Measurements from ENCODE around the gene HSP90AA1.
"Not testable (repeated sequence)": the region's sequence is repeated elsewhere in the genome, so short reads cannot be mapped to it uniquely, and the experiment has no call there.

Gene HSP90AA1

DNA sequence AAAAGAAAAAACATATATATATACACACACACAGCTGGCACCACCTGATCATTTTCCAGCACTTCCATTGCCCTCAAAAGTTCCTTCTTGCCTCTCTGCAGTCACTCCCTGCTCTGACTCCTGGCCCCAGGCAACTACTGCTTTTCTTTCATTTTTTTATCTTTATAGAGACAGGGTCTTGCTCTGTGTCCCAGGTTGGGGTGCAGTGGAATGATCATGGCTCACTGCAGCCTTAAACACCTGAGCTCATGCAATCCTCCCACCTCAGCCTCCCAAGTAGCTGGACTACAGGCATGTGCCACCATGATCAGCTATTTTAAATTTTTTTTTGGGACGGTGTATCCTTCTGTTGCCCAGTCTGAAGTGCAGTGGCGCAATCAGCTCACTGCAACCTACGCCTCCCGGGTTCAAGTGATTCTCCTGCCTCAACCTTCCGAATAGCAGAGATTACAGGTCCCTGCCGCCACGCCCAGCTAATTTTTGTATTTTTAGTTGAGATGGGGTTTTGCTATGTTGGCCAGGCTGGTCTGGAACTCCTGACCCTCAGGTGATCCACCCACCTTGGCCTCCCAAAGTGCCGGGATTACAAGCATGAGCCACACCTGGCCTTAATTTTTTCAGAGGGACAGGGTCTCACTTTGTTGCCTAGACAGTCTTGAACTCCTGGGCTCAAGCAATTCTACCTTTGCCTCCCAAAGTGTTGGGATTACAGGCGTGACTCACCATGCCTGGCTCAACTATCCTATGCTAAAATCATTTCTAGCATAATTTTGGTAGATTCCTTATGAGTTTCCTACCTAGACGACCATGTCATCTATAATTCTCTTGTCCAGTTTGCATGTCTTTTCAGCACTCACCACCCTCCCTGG, 7.8 kb downstream of the HSP90AA1 start:
- H3K4me3 ChIP-seq (ENCODE audit: low read length, poor library complexity, severe bottlenecking): no peak overlapping the region
- H3K36me3 ChIP-seq (ENCODE audit: insufficient read depth, low read length): peaks cover 50% of the 10 kb centered on the region
- H2AFZ ChIP-seq (ENCODE audit: low read length): no peak overlapping the region
- H3F3A ChIP-seq (ENCODE audit: low read depth): peaks cover 10% of the 10 kb centered on the region
- TF ChIP-seq CTCF (conservative IDR thresholded peaks at IDR 0.05; ENCODE audit: low read length): no peak
- TF ChIP-seq EZH2phosphoT487 (IDR thresholded peaks at IDR 0.05; ENCODE audit: borderline replicate concordance): no peak
- peaks cover 35% of the 10 kb centered on the region for H3K79me2 ChIP-seq (ENCODE audit: insufficient read depth, low read length)
- H3K9ac ChIP-seq (ENCODE audit: low read depth, low read length, poor library complexity, severe bottlenecking): no peak overlapping the region
- H3K9me2 ChIP-seq (replicated peaks; ENCODE audit: low read depth, low read length): no peaks in the 10 kb centered on the region
- peaks cover 27% of the 10 kb centered on the region for H3K4me1 ChIP-seq (ENCODE audit: insufficient read depth, low read length, poor library complexity, severe bottlenecking)
- no peaks in the 10 kb centered on the region for H3K9me3 ChIP-seq (ENCODE audit: insufficient read depth, low read depth, low read length)
- H4K20me1 ChIP-seq (ENCODE audit: insufficient read depth, low read length, poor library complexity, severe bottlenecking): peaks cover 42% of the 10 kb centered on the region
- H3K4me2 ChIP-seq (ENCODE audit: low read depth, low read length, poor library complexity, severe bottlenecking): no peak overlapping the region
- H3K27me3 ChIP-seq (ENCODE audit: insufficient read depth, low read length, poor library complexity, severe bottlenecking): no peaks in the 10 kb centered on the region

- H3K9ac ChIP-seq (ENCODE audit: low read depth, low read length, poor library complexity, severe bottlenecking); H3K4me3 ChIP-seq (ENCODE audit: low read length, poor library complexity, severe bottlenecking); H3K9me2 ChIP-seq (replicated peaks; ENCODE audit: low read depth, low read length); H3K27me3 ChIP-seq (ENCODE audit: insufficient read depth, low read length, poor library complexity, severe bottlenecking); H3K4me2 ChIP-seq (ENCODE audit: low read depth, low read length, poor library complexity, severe bottlenecking); H3K9me3 ChIP-seq (ENCODE audit: insufficient read depth, low read depth, low read length); H2AFZ ChIP-seq (ENCODE audit: low read length); H3F3A ChIP-seq (ENCODE audit: low read depth): not testable (repeated sequence)
- H3K4me1 ChIP-seq (ENCODE audit: insufficient read depth, low read length, poor library complexity, severe bottlenecking): peaks cover 22% of the 10 kb centered on the region
- H3K36me3 ChIP-seq (ENCODE audit: insufficient read depth, low read length): peaks cover 43% of the 10 kb centered on the region
- peaks cover 35% of the 10 kb centered on the region for H4K20me1 ChIP-seq (ENCODE audit: insufficient read depth, low read length, poor library complexity, severe bottlenecking)
- H3K79me2 ChIP-seq (ENCODE audit: insufficient read depth, low read length): peaks cover 28% of the 10 kb centered on the region
These were observed 8.5 kb downstream of the HSP90AA1 start for GRCh38 chr14:102078361-102078791.

DNA sequence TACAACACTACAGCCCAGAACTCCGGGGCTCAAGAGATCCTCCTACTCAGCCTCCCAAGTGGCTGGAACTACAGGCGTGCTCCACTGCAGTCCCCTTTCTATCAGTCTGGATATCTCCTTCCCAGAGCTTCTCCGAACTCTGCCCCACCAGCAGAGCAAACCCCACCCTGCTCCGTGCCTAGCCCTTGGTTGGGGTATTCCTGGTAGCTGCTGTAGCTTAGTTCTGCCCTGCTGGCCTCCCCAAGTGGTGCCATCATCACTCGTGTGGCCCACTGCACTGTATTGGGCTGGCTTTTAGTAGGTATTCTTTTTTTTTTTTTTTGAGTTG, 9.5 kb downstream of the HSP90AA1 start:
- H4K20me1 ChIP-seq (ENCODE audit: insufficient read depth, low read length, poor library complexity, severe bottlenecking): peaks cover 25% of the 10 kb centered on the region
- TF ChIP-seq CTCF (conservative IDR thresholded peaks at IDR 0.05; ENCODE audit: low read length) (no peak), EZH2phosphoT487 (IDR thresholded peaks at IDR 0.05; ENCODE audit: borderline replicate concordance) (no peak)
- H3K9me2 ChIP-seq (replicated peaks; ENCODE audit: low read depth, low read length): no peaks in the 10 kb centered on the region
- H3K79me2 ChIP-seq (ENCODE audit: insufficient read depth, low read length): peaks cover 17% of the 10 kb centered on the region
- H3K36me3 ChIP-seq (ENCODE audit: insufficient read depth, low read length): peaks cover 33% of the 10 kb centered on the region
- no peak overlapping the region for H3K4me3 ChIP-seq (ENCODE audit: low read length, poor library complexity, severe bottlenecking)
- no peaks in the 10 kb centered on the region for H3K9me3 ChIP-seq (ENCODE audit: insufficient read depth, low read depth, low read length)
- H3K27me3 ChIP-seq (ENCODE audit: insufficient read depth, low read length, poor library complexity, severe bottlenecking): no peaks in the 10 kb centered on the region
- H3K9ac ChIP-seq (ENCODE audit: low read depth, low read length, poor library complexity, severe bottlenecking): no peak overlapping the region
- no peak overlapping the region for H2AFZ ChIP-seq (ENCODE audit: low read length)
- H3F3A ChIP-seq (ENCODE audit: low read depth): peaks cover 10% of the 10 kb centered on the region
- H3K4me1 ChIP-seq (ENCODE audit: insufficient read depth, low read length, poor library complexity, severe bottlenecking): peaks cover 12% of the 10 kb centered on the region
- no peak overlapping the region for H3K4me2 ChIP-seq (ENCODE audit: low read depth, low read length, poor library complexity, severe bottlenecking)

DNA sequence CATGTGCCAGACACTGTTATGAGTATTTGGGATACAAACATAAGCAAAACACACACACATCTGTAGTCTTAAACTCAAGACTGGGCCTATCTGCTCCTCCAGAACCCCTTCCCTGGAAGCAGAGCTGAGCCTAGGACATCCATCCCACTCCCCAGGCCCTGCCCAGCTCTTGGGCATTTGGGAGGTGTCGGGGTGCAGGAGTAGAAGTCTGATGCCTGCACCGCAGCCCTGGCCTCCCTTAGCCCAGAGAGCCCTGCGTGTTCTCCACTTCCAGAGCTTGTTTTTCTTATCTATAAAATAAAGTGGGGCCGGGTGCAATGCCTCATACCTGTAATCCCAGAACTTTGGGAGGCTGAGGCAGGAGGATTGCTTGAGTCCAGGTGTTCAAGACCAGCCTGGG, 11.7 kb downstream of the HSP90AA1 start:
- peaks cover 2% of the 10 kb centered on the region for H3K4me1 ChIP-seq (ENCODE audit: insufficient read depth, low read length, poor library complexity, severe bottlenecking)
- no peak overlapping the region for H2AFZ ChIP-seq (ENCODE audit: low read length)
- H3F3A ChIP-seq (ENCODE audit: low read depth): peaks cover 8% of the 10 kb centered on the region
- H3K9me3 ChIP-seq (ENCODE audit: insufficient read depth, low read depth, low read length): no peaks in the 10 kb centered on the region
- H3K79me2 ChIP-seq (ENCODE audit: insufficient read depth, low read length): no peaks in the 10 kb centered on the region; the same call in 1 of the 2 replicates
- H3K9ac ChIP-seq (ENCODE audit: low read depth, low read length, poor library complexity, severe bottlenecking): no peak overlapping the region
- H4K20me1 ChIP-seq (ENCODE audit: insufficient read depth, low read length, poor library complexity, severe bottlenecking): peaks cover 4% of the 10 kb centered on the region
- peaks cover 11% of the 10 kb centered on the region; the same call in 1 of the 2 replicates for H3K36me3 ChIP-seq (ENCODE audit: insufficient read depth, low read length)
- H3K4me3 ChIP-seq (ENCODE audit: low read length, poor library complexity, severe bottlenecking): no peak overlapping the region
- H3K9me2 ChIP-seq (replicated peaks; ENCODE audit: low read depth, low read length): no peaks in the 10 kb centered on the region
- no peak overlapping the region for H3K4me2 ChIP-seq (ENCODE audit: low read depth, low read length, poor library complexity, severe bottlenecking)
- TF ChIP-seq CTCF (conservative IDR thresholded peaks at IDR 0.05; ENCODE audit: low read length) (no peak), EZH2phosphoT487 (IDR thresholded peaks at IDR 0.05; ENCODE audit: borderline replicate concordance) (no peak)
- no peaks in the 10 kb centered on the region for H3K27me3 ChIP-seq (ENCODE audit: insufficient read depth, low read length, poor library complexity, severe bottlenecking)

Measured in Loucy (cell line).